ENCODE results near the gene LRP1-AS. TPM values are rescaled to one million over a fixed set of nuclear protein-coding genes. Genes with fewer than 3 reads are reported as not detected.

Gene LRP1-AS
- total and polyA plus RNA-seq, 7 donors = not detected

GRCh38 chr12:57158186-57158585 lies 10.8 kb upstream of the LRP1-AS start:
- Histone ChIP-seq H3K9me3 (no peaks in the 10 kb centered on the region), H3K27me3 (no peaks in the 10 kb centered on the region), H3K4me1 (peaks cover 0 to 23% (median 16%) of the 10 kb centered on the region in 4 donors), H3K27ac (peak overlapping the region; percentile 17 to 48 (median 28)), H3K4me3 (no peak overlapping the region), H3K36me3 (peaks cover 61 to 94% (median 71%) of the 10 kb centered on the region in 4 donors)
- WGBS, 2 donors = 92 to 95% methylated on average over 16 of the region's 16 CpGs
- TF ChIP-seq POLR2A (IDR thresholded peaks at IDR 0.05) = no peak
- TF ChIP-seq EP300 (IDR thresholded peaks at IDR 0.05) = no peak
- TF ChIP-seq POLR2AphosphoS5 (IDR thresholded peaks at IDR 0.05) = no peak
- TF ChIP-seq CTCF (IDR thresholded peaks at IDR 0.05) = no peak
- peak; percentile 63 for DNase-seq
- intact Hi-C loops (cut with DNase I) = no loop called here

- H3K4me3 ChIP-seq = no peak overlapping the region
- TF ChIP-seq POLR2AphosphoS5 (IDR thresholded peaks at IDR 0.05) = peak in 1 of 4 donors; percentile 4
- TF ChIP-seq CTCF (IDR thresholded peaks at IDR 0.05) = no peak
- peaks cover 57 to 89% (median 67%) of the 10 kb centered on the region in 4 donors for H3K36me3 ChIP-seq
- H3K4me1 ChIP-seq = peaks cover 0 to 28% (median 21%) of the 10 kb centered on the region in 4 donors
- no peaks in the 10 kb centered on the region for H3K27me3 ChIP-seq
- intact Hi-C loops (cut with DNase I) = no loop called here
- DNase-seq = peak; percentile 65
- peak overlapping the region; percentile 15 to 34 (median 20) for H3K27ac ChIP-seq
- H3K9me3 ChIP-seq = no peaks in the 10 kb centered on the region
- 82 to 92% methylated on average over 5 of the region's 5 CpGs for WGBS, 2 donors
Observed at GRCh38 chr12:57157588-57158173, 10.3 kb upstream of the LRP1-AS start.

GRCh38 chr12:57156701-57157403 lies 9.4 kb upstream of the LRP1-AS start:
- intact Hi-C loops (cut with DNase I) = no loop called here
- Histone ChIP-seq H3K27me3 (no peaks in the 10 kb centered on the region), H3K27ac (peak overlapping the region in 2 of 4 donors; percentile 17 to 23), H3K9me3 (no peaks in the 10 kb centered on the region), H3K4me1 (peaks cover 0 to 36% (median 30%) of the 10 kb centered on the region in 4 donors), H3K4me3 (no peak overlapping the region), H3K36me3 (peaks cover 49 to 80% (median 59%) of the 10 kb centered on the region in 4 donors)
- 68 to 80% methylated on average over 16 of the region's 16 CpGs for WGBS, 2 donors
- no peak for TF ChIP-seq POLR2AphosphoS5 (IDR thresholded peaks at IDR 0.05)
- TF ChIP-seq EP300 (IDR thresholded peaks at IDR 0.05) = no peak
- no peak for TF ChIP-seq CTCF (IDR thresholded peaks at IDR 0.05)
- TF ChIP-seq POLR2A (IDR thresholded peaks at IDR 0.05) = no peak
- peak; percentile 66 for DNase-seq

- peaks cover 0 to 55% (median 49%) of the 10 kb centered on the region in 4 donors for H3K4me1 ChIP-seq
- intact Hi-C loops (cut with DNase I) = no loop called here
- no peak for TF ChIP-seq CTCF (IDR thresholded peaks at IDR 0.05)
- TF ChIP-seq POLR2A (IDR thresholded peaks at IDR 0.05) = no peak
- no peak for TF ChIP-seq EP300 (IDR thresholded peaks at IDR 0.05)
- no peak for TF ChIP-seq POLR2AphosphoS5 (IDR thresholded peaks at IDR 0.05)
- H3K9me3 ChIP-seq = no peaks in the 10 kb centered on the region
- WGBS, 2 donors = 72 to 84% methylated on average over 5 of the region's 5 CpGs
- H3K4me3 ChIP-seq = no peak overlapping the region
- no peaks in the 10 kb centered on the region for H3K27me3 ChIP-seq
- peaks cover 40 to 61% (median 45%) of the 10 kb centered on the region in 4 donors for H3K36me3 ChIP-seq
- DNase-seq = no peak
- peak overlapping the region in 3 of 4 donors; percentile 17 to 24 (median 23) for H3K27ac ChIP-seq
Observed at GRCh38 chr12:57154804-57155434, 7.5 kb upstream of the LRP1-AS start.

Measured in sigmoid colon (tissue), 7 donors.